Putamen (tissue), 1 donor: ENCODE measurements around the gene MIA.
"Not testable (repeated sequence)": the region's sequence is repeated elsewhere in the genome, so short reads cannot be mapped to it uniquely, and the experiment has no call there.

ENCODE experiments used
- DNase-seq: peaks from one replicate; pipeline ENCODE4 v3.0.0-alpha.2; 2016; ENCODE audit warnings: low spot score

The MIA gene

GRCh38 chr19:40780582-40780981 lies 5.3 kb downstream of the MIA start:
- no peak for DNase-seq

GRCh38 chr19:40781140-40781539 lies 5.8 kb downstream of the MIA start:
- no peak for DNase-seq

- DNase-seq: no peak
Observed at GRCh38 chr19:40783711-40784110, 8.4 kb downstream of the MIA start.

GRCh38 chr19:40784146-40784545 lies 8.8 kb downstream of the MIA start:
- DNase-seq: not testable (repeated sequence)

GRCh38 chr19:40785526-40785925 lies 10.2 kb downstream of the MIA start:
- no peak for DNase-seq

GRCh38 chr19:40786060-40787037 lies 11.0 kb downstream of the MIA start:
- DNase-seq: no peak

GRCh38 chr19:40791349-40791748 lies 16.0 kb downstream of the MIA start:
- no peak for DNase-seq

GRCh38 chr19:40791996-40792395 lies 16.7 kb downstream of the MIA start:
- no peak for DNase-seq

- DNase-seq: no peak
Observed at GRCh38 chr19:40797166-40797962, 22.0 kb downstream of the MIA start.

- DNase-seq: no peak
Observed at GRCh38 chr19:40797963-40798682, 22.8 kb downstream of the MIA start.

GRCh38 chr19:40798683-40799557 lies 23.6 kb downstream of the MIA start, which contains the start of gene EGLN2:
EGLN2 (plus strand) TSS chr19:40799191; CDS start chr19:40800573, 1,382 bp downstream.
- peak; percentile 100 for DNase-seq

GRCh38 chr19:40799558-40800338 lies 24.4 kb downstream of the MIA start:
- no peak for DNase-seq

- DNase-seq: no peak
Observed at GRCh38 chr19:40800339-40800996, 25.1 kb downstream of the MIA start.

- no peak for DNase-seq
Observed at GRCh38 chr19:40800997-40801377, 25.7 kb downstream of the MIA start.

- no peak for DNase-seq
Observed at GRCh38 chr19:40801426-40802299, 26.3 kb downstream of the MIA start.

GRCh38 chr19:40802300-40803169 lies 27.2 kb downstream of the MIA start:
- DNase-seq: no peak

GRCh38 chr19:40803170-40803856 lies 28.0 kb downstream of the MIA start:
- DNase-seq: no peak
